NCI-H2029 (cell line): ENCODE data around the gene METTL15.
"Not testable (repeated sequence)": the region's sequence is repeated elsewhere in the genome, so short reads cannot be mapped to it uniquely, and the experiment has no call there.

Experiments
- DNase-seq: peaks from one replicate; lab custom pipeline; 2025; lab: John Stamatoyannopoulos, UW

METTL15 gene, protein sequence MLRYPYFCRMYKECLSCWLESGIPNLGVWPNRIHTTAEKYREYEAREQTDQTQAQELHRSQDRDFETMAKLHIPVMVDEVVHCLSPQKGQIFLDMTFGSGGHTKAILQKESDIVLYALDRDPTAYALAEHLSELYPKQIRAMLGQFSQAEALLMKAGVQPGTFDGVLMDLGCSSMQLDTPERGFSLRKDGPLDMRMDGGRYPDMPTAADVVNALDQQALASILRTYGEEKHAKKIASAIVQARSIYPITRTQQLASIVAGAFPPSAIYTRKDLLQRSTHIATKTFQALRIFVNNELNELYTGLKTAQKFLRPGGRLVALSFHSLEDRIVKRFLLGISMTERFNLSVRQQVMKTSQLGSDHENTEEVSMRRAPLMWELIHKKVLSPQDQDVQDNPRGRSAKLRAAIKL

DNA sequence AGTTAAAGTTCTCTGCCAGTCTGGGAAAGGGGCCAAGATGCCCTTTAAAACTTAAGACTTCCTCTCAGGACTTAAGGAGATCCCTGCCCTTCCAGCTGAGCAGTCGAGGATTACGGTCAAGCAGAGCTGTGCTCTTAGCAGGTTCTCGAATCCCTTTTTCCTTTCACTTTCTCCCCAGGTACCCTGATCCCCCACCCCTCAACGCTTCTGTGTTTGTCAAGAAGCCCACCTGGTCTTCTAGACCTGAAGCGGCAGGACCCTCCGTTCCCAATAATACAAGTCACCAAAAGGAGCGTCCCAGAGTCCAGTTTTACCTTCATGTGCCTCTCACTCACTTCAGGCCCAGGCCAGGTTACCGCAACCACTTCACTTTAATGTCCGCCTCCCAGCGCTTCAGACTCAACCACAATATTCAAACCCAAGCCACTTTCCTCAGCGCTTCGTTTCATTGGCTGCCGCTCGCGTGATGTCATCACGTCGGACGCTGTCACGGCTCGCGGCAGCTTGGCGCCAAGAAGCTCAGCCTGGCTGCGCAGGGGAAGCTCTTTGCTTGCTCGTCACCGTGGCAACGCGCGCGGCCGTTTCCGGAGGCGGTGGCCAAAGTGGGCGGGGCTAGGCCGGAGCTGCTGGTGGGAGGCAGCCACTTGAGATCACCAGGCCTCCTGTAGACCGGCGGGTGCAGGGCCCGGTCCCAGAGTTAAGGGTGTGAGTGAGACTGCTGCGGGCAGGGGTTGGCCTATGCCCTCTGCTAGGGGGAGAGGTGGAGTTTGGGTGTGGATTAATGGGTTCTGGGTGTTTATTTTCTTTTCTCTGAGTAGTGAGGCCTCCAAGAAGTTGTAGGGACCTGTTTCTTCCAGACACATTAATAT, at the start of gene METTL15, which contains the start of gene KIF18A:
METTL15 (plus strand) TSS at position 639 of the 869 bp plus-strand sequence. CDS start 4,947 bp downstream, outside the sequence.
KIF18A (minus strand) TSS at position 407 of the 869 bp plus-strand sequence. CDS start 10,209 bp downstream, outside the sequence.
- peak; percentile 99 for DNase-seq

DNA sequence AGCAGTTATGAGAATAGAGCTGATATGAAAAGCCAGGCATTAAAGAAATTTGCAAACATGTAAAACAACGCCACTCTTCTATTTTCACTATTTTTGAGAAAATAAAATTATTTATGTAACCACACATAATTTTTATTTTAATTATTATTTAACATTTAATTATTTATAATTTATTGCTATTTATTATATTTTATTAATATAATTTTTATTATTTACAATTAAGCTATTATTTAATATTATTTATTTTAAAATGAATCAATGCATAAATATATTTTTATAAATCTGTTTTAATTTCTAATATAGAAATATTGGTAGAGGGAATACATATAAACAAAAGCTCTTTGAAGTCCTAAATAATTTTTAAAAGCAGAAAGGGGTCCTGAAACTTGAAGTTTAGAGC, 36.9 kb upstream of the METTL15 start:
- DNase-seq = no peak

DNA sequence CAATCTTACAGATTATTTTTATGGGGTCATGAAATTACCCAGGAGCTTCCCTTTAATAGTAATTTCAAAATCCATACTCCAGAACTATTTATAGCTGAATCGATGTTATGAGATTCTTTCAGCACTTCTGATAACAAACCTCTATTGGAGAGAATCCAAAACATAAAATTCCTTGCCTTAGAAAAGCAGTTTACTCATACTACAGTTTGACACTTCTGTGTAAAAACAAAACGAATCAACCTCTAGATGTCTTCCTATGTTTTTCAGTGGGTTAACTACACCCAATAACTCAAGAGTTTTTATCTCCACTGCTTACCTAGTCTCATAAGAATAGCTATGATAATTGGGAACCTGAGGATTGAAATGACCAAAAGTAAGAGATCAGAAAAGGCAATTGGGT, 35.9 kb upstream of the METTL15 start:
- no peak for DNase-seq

DNA sequence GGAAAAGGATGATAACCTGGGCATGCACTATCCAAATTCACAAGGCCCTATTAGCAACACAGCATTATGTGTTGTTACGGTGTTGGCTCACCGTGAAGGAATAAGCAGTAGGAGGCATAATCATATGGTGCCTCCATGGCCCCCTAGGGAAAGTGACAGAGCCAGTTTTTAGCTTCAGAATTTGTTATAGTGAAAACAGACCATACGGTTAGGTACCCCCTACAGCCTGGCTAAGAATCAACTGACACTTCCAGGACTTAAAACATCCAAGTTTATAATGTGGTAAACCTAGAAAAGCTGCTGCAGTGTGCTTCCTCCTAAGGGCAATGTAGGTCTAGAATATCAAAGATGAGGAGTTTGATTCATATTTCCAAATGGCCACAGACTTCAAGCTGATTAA, 30.7 kb upstream of the METTL15 start:
- DNase-seq = no peak

DNA sequence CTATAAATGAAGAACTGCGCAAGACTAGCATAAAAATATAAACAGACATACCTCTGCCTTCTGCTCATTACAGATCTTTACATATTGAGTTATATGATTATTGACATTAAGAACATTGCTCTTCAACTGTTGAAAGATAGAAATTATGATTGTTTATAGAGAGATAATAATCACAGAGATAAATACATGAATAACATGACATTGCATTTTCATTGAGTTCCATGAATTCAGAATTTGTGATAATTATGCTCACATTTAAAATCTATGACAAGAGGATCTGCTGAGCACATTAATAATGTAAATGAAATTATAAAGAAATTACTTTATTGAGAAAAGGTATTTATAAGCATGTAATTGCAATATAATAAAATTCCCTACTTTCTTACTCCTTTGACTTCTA, 25.1 kb upstream of the METTL15 start:
- DNase-seq = no peak

DNA sequence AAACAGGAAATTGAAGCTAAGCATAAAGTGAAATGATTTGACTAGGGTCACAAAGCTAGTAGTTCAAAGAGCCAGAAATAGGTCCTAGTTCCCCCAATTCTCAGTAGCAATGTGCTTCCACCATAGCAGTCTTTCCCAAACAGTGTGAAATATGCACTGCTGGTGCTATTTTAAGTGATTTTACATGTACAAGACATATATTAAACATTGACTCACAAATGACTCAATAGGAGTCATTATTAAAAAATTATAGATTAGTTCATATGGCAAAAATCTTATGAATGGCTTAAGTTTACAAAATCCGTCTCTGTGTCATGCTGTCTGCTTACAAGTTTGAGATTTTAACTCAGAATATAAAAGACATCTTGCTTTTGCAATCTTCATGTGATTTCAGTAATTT, 21.6 kb upstream of the METTL15 start:
- no peak for DNase-seq

DNA sequence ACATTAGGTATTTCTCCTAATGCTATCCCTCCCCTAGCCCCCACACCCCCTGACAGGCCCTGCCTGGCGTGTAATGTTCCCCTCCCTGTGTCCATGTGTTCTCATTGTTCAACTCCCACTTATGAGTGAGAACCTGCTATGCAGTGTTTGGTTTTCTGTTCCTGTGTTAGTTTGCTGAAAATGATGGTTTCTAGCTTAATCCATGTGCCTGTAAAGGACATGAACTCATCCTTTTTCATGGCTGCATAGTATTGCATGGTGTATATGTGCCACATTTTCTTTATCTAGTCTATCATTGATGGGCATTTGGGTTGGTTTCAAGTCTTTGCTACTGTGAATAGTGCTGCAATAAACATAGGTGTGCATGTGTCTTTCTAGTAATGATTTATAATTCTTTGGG, 21.0 kb upstream of the METTL15 start:
- DNase-seq = not testable (repeated sequence)

DNA sequence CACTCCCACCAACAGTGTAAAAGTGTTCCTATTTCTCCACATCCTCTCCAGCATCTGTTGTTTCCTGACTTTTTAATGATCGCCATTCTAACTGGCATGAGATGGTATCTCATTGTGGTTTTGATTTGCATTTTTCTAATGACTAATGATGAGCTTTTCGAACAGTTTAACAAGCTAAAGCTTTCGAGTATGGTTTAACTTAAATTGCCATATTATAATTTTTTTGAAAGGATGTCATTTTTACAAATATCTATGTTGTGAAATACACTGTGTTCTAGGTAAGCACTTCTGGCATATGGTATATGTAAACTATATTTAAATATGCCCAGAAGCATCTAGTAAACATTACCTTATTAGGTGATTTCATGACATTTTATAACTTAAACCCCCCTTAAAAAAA, 20.5 kb upstream of the METTL15 start:
- not testable (repeated sequence) for DNase-seq

DNA sequence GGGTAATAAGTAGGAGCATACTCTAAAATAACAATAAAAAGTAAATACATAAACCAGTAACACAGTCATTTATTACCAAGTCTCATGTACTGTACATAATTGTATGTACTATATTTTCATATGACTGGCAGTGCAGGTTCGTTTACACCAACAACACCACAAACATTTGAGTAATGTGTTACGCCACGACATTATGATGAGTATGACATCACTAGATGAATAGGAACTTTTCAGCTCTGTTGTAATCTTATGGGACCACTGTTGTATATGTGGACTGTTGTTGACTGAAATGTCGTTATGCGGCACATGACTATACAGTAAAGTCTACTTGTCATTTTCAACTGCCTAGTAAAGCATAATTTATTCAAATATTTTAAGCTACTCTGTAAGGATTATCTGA, 18.8 kb upstream of the METTL15 start:
- no peak for DNase-seq

DNA sequence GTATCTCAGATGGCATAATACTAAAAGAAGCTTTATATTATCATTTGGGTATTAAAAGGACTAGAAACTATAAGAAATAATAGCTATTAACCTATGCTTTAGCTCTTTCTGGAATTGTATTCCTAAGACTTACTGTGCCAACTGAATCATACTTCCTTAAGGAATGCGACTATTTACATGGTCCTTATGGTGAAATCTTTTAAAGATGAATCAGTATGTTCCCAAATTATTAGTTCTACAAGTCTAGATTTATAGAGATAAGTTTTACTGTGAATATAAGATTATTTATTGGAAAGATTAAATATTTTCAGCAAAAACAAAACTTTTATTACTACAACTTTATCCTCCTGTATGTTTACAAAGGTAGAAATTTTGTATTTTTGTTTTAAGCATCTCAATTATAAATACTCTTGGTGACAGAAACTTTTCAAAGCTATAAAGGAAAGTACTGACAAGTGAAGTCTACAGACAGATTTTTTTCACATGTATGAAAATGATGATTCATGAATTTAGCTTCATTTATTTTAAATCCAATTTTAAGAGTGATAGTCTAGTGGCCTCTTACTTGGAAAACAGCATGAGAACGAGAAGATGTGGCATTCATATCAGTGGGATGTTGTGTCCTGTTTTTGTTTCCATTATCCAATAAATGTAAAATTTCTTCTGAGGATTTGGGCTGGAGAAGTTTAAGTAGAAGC, 18.0 kb upstream of the METTL15 start:
- DNase-seq = no peak

DNA sequence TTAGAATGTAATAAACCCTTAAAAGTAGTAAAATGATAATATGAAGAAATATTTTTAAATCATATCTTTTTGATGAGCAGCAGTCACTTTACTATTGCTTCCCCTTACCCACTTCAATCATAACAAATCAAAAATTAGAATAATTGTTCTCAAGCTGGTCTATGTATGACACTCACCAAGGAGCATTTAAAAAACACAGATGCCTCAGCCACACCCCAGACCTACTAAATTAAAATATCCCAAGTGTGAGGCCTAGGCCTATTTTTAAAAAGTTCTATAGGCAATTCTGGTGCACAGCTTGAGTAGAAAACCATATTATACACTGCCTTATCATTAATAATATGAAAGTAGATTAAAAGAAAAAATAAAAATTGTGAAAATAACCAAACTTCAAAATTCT, 15.4 kb upstream of the METTL15 start:
- no peak for DNase-seq

DNA sequence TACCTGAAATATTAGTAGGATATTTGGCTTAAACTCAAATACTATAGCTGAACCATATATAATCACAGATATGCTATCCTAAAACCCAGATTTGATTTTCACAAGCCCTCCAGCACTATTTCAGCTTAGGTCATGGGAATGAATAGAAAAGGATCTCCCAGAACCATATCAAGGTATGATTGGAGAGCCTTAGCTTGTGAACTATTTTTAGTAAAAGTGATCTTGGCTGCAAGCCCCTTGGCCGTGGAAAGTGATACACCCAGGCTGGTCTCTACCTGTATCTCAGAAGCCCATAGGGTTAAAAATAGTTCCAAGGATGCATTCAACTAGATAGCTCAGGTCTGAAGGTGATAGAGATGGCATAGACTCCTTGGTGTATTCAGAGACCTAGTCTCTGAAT, 9.9 kb upstream of the METTL15 start:
- DNase-seq = no peak

DNA sequence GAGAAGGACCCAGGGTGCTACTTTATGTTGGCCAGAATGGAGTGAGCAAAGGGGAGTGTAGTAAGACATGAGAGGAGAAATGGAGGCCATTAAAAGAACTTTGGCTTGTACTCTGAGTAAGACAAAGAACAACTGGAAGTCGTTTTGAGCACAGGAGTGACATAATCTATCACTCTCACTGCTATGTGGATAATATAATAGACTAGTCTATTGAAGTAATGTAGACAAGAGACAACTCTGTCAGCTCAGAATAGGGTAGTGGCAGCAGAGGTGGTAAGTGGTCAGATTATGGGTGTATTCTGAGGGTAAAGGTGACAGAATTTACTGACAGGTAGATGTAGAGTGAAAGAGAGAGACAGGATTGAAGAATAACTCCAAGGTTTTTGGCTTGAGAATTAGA, 8.5 kb upstream of the METTL15 start:
- no peak for DNase-seq

DNA sequence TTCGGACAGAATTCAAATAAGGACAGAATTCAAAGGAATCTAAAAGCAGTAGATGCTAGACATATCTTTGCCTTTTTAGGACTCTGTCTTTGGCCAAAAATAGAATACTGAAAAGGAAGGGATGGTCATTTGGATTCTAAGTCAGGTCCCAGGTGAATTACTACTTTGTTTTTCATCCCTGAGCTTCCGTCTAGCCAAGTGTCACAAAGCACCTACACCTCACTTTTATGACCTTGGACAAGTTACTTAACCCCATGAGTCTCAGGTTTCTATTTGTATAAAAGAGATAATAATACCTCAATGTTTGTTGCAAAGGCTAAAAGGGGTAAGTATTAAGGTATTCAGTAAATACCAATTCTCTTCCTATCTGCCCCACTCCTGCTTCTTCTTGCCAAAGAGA, 7.5 kb upstream of the METTL15 start:
- no peak for DNase-seq

DNA sequence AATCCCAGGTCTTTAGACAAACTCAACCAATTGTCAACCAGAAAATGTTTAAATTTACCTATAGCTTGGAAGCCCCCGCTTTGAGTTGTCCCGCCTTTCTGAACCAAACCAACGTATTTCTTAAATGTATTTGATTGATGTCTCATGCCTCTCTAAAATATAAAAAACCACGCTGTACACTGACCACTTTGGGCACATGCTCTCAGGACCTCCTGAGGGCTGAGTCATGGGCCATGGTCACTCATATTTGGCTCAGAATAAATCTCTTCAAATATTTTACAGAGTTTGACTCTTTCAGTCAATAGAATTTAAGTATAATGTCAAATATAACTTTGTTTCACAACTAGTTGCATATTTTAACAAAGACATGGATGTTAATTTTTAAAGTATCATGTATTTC, 5.9 kb upstream of the METTL15 start:
- DNase-seq = not testable (repeated sequence)

DNA sequence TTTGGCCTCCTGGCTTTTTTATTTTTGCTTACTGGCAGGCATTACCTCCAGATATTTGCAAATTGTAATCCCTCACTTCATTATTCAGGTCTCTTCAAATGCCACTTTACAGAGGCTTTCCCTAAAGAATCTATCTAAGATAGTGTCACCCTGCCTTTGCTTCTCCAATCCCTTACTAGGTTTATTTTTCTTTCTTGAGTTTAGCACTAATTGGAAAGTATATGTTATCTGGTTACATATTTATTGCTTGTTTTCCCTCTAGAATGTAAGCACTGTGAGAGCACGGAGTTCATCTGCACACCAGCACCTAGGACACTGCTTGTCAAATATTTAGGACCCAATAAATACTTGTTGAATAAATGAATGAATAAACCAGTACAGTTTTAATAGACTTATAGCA, 3.8 kb upstream of the METTL15 start:
- DNase-seq = no peak

DNA sequence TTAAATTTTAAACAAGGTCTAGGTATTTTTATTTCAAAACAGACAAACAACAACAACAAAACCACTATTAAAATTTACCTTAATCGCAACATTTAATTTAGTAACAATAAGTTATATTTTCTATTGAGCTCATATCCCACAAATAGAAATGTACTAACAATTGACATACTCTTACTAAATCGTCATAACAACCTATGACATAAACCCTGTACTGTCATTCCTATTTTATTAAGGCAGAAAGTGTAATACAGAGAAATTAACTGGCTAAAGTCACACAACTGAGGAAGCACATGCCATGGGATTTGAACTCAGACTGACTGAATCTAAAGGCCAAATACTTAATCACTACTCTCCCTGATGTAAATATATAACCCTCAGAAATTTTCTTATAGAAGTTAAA, 3.2 kb upstream of the METTL15 start:
- DNase-seq = no peak

DNA sequence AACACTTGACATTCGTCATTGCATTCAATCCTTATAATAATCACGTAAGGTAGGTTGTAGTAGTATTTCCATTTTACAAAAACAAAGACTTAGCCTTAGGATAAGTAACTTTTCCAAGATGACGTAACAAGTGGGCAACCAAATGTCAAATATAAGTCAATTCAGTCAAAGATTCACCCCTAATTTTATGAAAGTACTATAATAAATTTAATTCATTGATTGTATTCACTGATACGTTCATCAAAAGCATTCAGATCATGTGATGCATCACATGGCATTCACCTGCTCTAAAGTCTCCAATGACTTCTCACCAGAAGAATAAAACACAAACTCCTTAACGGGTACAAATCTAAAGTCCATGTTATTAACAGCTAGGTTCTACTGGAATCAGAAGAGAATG, 2.3 kb upstream of the METTL15 start:
- DNase-seq = peak; percentile 36

DNA sequence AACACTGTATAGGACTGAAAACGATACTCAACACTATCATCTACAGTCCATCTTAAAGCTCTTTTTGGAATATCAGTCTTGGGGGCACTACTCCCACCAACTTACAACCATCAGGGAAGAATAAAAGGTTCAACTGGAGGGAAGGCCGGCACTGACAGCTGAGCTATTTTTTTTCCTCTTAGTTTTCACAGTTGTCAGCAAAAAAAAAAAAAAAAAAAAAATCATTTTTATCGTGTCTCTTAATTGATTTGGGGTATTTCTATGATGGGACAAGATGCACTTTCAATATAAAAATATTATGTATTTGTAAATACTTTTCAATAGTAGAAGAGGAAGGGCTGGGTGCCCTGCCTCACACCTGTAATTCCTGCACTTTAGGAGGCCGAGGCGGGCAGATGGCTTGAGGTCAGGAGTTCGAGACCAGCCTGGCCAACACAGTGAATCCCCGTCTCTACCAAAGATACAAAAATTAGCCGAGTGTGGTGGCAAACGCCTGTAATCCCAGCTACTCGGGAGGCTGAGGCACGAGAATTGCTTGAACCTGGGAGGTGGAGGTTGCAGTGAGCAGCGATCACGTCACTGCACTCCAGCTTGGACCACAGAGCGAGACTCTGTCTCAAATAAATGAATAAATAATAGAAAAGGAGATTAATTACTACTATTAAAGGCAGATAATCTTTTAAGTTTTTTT, 1.7 kb upstream of the METTL15 start:
- DNase-seq = no peak

DNA sequence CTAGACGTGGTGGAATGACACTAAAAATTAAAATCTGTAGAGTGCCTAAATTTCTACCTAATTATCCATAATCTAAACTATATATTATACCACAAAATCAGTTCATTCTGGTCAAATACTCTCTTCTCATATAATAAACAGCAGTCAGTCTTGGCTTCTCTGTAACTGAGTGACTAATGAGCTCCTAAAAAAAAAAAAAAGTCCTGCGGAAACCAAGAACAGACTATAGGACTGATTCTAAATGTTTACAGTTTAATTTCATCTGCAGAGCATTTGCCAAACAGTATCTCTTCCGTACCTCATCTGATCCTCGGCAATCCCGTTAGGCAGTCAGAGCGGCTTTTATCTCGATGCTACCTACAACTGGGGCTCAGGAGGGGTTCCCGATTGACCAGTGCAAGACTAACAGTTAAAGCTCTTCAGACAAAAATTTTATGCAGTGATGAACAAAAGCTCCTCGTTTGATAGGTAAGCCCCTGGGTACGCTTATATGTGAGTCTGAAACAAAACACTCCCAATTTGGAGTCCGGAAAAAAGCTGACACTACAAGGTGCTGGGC, 918 bp upstream of the METTL15 start:
- DNase-seq = no peak

DNA sequence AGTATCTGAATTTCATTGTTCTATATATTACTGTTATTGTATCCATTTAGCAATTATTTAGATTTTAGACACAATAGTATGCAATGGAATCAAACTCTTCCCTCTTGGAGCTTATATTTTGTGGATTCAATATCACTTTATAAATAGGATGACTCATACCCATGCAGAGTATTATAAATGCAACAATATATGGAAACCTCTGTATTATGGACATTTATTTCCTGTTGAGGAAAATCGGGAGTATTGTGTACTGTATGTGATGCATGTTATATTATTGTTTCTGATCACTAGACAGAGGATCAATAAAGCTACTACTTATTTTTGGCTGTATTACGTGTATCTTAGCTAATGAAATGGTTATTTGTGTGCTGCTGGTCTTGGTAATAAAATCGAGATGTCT, 770 bp downstream of the METTL15 start:
- DNase-seq = no peak
